ENCODE measurements around the gene NEURL1B.

- TF ChIP-seq CTCF (IDR thresholded peaks at IDR 0.05; ENCODE audit: insufficient read depth, low read depth, low read length) (no peak), EZH2 (IDR thresholded peaks at IDR 0.05; ENCODE audit: insufficient read depth, low read length) (no peak)
Measured at GRCh38 chr5:172645271-172646055, 4.4 kb downstream of the NEURL1B start.
